LNCaP clone FGC (cell line): ENCODE results near the gene RUNX1.

Experiments
- DNase-seq: peaks from one replicate; pipeline ENCODE4 v3.0.0-alpha.2; 2011; ENCODE audit warnings: low read depth
- H3K4me3 ChIP-seq: 2 replicates; pipeline ENCODE4 v1.5.1; 2011; ENCODE audit warnings: mild to moderate bottlenecking, low read depth, low read length, control low read depth
- CTCF ChIP-seq: IDR thresholded peaks from 2 replicates; pipeline ENCODE4 v1.5.1; 2012; ENCODE audit warnings: mild to moderate bottlenecking; ENCODE audit not compliant: control insufficient read depth, insufficient read depth; ENCODE audit errors: extremely low read depth

Gene RUNX1

DNA sequence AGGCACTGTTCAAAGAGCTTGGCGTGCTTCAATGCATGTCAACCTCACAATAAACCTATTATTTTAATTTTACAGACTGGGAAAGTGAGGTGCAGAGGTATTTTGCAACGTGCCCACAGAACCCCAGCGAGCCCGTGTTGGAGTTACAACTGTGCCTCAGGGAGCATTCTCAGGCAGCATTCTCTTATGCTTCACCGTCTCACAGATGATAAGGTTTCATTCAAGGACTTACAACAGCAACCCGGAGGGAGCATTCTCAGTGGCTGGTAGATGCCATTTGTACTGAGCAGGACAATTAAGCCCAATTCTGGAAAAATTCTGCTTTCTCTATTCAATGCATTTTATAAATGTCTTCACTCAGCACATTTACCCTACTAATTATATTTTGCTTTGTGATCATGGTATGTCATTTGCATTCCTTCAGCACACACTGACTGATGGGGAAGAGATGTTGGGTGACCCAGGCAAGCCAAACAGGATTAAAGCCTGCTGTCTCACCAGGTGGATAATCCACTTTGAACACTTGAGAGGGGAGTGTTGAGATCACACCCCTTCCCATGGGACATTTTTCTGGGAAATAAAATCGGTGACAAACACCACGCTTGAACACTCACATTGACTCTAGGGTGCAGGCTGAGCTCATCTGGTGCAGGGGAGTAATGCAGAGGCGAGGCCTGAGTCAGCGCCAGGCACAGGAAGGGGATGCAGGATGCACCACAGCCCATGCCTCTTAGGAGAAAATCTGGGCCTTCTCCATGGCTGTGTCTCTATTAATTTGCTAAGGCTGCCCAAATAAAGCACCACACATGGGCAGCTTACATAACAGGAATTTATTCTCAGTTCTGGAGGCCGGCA lies 266.4 kb downstream of the RUNX1 start:
- no peak overlapping the region for H3K4me3 ChIP-seq
- DNase-seq, result no peak
- TF ChIP-seq CTCF, result no peak

- TF ChIP-seq CTCF, result no peak
- no peak overlapping the region for H3K4me3 ChIP-seq
- no peak for DNase-seq
These were observed 267.6 kb downstream of the RUNX1 start for GRCh38 chr21:34781526-34781925.

DNA sequence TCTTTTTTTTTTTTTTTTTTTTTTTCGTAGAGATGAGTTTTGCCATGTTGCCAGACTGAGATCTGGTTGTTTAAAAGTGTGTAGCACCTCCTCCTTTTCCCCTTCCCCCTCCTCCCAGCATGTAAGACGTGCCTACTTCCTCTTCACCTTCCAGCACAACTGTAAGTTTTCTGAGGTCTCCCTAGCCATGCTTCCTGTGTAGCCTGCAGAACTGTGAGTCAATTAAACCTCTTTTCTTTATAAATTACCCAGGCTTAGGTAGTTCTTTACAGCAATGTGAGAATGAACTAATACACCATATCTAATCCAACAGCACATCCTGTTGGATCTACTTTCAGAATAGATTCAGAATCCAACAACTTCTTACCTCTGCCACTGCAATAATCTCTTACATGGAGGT lies 269.2 kb downstream of the RUNX1 start:
- TF ChIP-seq CTCF, result no peak
- no peak for DNase-seq
- no peak overlapping the region for H3K4me3 ChIP-seq

DNA sequence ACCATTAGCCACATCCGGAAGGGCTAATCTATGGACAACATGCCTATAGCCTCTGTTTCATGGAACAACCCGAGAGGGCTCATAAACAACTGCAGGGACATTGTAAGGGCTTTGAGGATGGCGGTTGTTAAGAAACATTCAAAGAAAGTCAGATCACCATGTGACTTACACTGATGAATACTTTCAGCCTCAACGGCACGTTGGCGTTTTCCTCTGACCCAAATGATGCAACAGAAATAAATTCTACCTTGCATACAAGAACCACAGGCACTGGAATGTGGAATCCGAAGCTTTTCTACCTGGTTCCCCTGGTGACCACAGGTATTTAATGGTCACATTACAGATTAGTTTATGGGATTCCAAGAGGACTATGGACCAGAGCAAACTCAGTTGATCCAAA lies 273.3 kb downstream of the RUNX1 start:
- DNase-seq, result no peak
- TF ChIP-seq CTCF, result no peak
- H3K4me3 ChIP-seq, result no peak overlapping the region

DNA sequence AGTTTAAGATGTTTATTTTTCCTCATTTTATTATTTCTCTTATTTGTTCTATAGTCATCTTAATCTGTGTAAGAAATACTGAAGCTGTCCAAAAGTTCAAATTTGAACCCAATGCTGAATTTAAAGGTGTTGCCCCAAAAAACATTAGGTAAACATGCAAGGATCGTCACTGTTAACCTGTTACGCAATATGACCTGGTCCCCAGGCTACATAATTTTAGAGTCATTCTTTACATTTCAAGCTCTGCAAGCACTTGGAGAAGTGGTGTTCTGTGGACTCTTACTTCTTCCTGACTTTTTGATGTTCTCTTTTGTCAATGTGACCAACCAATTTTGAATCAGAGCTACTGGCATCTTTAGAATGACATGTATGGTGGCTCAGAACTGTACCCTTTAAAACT lies 274.4 kb downstream of the RUNX1 start:
- no peak for DNase-seq
- TF ChIP-seq CTCF, result no peak
- H3K4me3 ChIP-seq, result no peak overlapping the region

DNA sequence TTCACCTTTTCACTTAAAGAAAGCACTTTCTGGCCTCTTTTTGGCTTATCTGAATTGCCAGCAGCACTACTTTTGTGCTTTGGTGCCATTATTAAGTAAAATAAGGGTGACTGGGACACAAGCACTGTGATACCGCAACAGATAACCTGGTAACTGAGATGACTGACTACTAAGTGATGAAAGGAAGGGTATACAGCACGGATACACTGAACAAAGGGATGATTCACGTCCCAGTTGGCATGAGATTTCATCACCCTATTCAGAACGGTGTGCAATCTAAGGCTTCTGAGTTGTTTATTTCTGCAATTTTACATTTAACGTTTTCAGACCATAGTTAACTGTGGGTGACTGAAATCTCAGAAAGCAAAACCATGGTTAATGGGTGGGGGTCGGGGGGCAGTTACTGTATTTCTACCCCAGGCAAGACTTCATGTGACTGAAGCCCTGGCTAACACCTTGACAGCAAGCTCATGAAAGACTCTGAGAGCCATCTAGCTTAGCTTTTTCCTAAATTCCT lies 277.5 kb downstream of the RUNX1 start:
- TF ChIP-seq CTCF, result no peak
- H3K4me3 ChIP-seq, result no peak overlapping the region
- DNase-seq, result no peak

DNA sequence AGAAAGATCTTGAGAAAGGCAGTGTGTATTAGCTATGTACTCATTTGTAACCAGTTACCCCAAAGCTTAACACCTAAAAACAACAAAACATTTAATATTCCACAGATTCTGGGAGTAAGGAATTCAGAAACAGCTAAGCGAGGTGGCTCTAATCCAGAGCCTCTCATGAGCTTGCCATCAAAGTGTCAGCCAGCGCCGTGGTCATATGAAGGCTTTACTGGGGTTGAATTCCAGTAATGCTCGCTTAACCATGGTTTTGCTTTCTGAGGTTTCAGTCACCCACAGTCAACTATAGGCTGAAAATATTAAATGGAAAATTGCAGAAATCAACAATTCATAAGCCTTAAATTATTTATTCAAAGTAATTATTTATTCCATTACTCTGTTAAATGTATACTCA lies 278.5 kb downstream of the RUNX1 start:
- H3K4me3 ChIP-seq, result no peak overlapping the region
- DNase-seq, result no peak
- no peak for TF ChIP-seq CTCF
